GM18873 (cell line): ENCODE results near the gene CST4.
A peak's percentile ranks its signal among the peaks of the same experiment; 100 is the strongest.
"Not testable (repeated sequence)": the region's sequence is repeated elsewhere in the genome, so short reads cannot be mapped to it uniquely, and the experiment has no call there.

Experiments
- ATAC-seq: cut with Tn5 transposase; IDR thresholded peaks from one replicate; pipeline ENCODE4 v1.9.1; 2021; ENCODE audit warnings: mild to moderate bottlenecking, moderate library complexity, moderate number of reproducible peaks; ENCODE audit not compliant: unreplicated experiment, low FRiP score

The CST4 gene

GRCh38 chr20:23690581-23690980 is 1.7 kb upstream of the CST4 start:
- no peak for ATAC-seq

- no peak for ATAC-seq
These were observed 507 bp upstream of the CST4 start for GRCh38 chr20:23689399-23689690.

GRCh38 chr20:23687986-23688385 is 852 bp downstream of the CST4 start:
- ATAC-seq = no peak

- no peak for ATAC-seq
These were observed 2.6 kb downstream of the CST4 start for GRCh38 chr20:23686046-23686750.

GRCh38 chr20:23685529-23685896 is 3.3 kb downstream of the CST4 start:
- not testable (repeated sequence) for ATAC-seq

- no peak for ATAC-seq
These were observed 4.6 kb downstream of the CST4 start for GRCh38 chr20:23684261-23684660.

- ATAC-seq = no peak
These were observed 5.0 kb downstream of the CST4 start for GRCh38 chr20:23683807-23684206.

- no peak for ATAC-seq
These were observed 5.6 kb downstream of the CST4 start for GRCh38 chr20:23683281-23683680.

- ATAC-seq = no peak
These were observed 8.7 kb downstream of the CST4 start for GRCh38 chr20:23680146-23680545.

GRCh38 chr20:23679133-23680092 is 9.4 kb downstream of the CST4 start:
- no peak for ATAC-seq

GRCh38 chr20:23673209-23673608 is 15.6 kb downstream of the CST4 start:
- no peak for ATAC-seq

- no peak for ATAC-seq
These were observed 16.7 kb downstream of the CST4 start for GRCh38 chr20:23672158-23672557.

- no peak for ATAC-seq
These were observed 17.4 kb downstream of the CST4 start for GRCh38 chr20:23671479-23671878.

GRCh38 chr20:23670361-23670760 is 18.5 kb downstream of the CST4 start:
- no peak for ATAC-seq

- ATAC-seq = no peak
These were observed 19.0 kb downstream of the CST4 start for GRCh38 chr20:23669866-23670265.

GRCh38 chr20:23669327-23669726 is 19.5 kb downstream of the CST4 start:
- ATAC-seq = no peak

GRCh38 chr20:23668477-23668951 is 20.3 kb downstream of the CST4 start:
- peak; percentile 52 for ATAC-seq

GRCh38 chr20:23667666-23668065 is 21.2 kb downstream of the CST4 start:
- ATAC-seq = no peak

- ATAC-seq = no peak
These were observed 22.1 kb downstream of the CST4 start for GRCh38 chr20:23666698-23667097.

GRCh38 chr20:23666189-23666588 is 22.6 kb downstream of the CST4 start:
- no peak for ATAC-seq

- ATAC-seq = no peak
These were observed 23.9 kb downstream of the CST4 start for GRCh38 chr20:23664954-23665353.

- not testable (repeated sequence) for ATAC-seq
These were observed 24.8 kb downstream of the CST4 start for GRCh38 chr20:23664046-23664445.
